Astrocyte of the spinal cord (primary cell): ENCODE results near the gene PSPH.
A peak's percentile ranks its signal among the peaks of the same experiment; 100 is the strongest.
"Not testable (repeated sequence)": the region's sequence is repeated elsewhere in the genome, so short reads cannot be mapped to it uniquely, and the experiment has no call there.

Experiments used
- DNase-seq: peaks from one replicate; pipeline ENCODE4 v3.0.0; 2011; ENCODE audit warnings: low read depth, low spot score
- H3K4me3 ChIP-seq: 2 replicates; pipeline ENCODE4 v1.5.1; 2011; ENCODE audit warnings: low read depth, mild to moderate bottlenecking, low read length, moderate library complexity
- in situ Hi-C: cut with HindIII; loops from 2 replicates; pipeline ENCODE4 v1.10.0; 2017; ENCODE audit warnings: low sequenced_read_pairs
- TF ChIP-seq, protein P1 (sequence below): IDR thresholded peaks from 2 replicates; pipeline ENCODE4 v1.5.1; 2012; ENCODE audit warnings: low read depth, mild to moderate bottlenecking, low read length, inconsistent platforms

Gene PSPH

DNA sequence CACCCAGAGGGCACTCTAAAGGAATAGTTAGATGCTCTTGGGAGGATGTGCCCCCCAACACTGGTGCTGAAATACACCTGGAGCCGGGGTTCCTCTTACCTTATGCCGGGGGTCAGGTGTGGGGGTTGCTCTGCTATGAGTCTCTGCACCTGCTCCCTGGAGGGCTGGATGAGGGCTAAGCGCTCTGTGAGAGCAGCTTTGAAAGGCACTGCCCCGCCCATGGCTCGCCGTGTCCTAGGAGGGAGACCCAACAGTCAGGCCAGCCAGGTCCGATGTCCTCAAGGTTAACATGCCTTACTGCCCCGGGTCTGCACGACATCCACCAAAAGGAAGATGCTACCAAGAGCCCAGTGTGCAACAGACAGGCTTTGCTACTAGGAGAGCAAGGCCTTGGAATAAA, 31.7 kb downstream of the PSPH start:
- in situ Hi-C loops, result no loop called here
- TF ChIP-seq, protein P1, sequence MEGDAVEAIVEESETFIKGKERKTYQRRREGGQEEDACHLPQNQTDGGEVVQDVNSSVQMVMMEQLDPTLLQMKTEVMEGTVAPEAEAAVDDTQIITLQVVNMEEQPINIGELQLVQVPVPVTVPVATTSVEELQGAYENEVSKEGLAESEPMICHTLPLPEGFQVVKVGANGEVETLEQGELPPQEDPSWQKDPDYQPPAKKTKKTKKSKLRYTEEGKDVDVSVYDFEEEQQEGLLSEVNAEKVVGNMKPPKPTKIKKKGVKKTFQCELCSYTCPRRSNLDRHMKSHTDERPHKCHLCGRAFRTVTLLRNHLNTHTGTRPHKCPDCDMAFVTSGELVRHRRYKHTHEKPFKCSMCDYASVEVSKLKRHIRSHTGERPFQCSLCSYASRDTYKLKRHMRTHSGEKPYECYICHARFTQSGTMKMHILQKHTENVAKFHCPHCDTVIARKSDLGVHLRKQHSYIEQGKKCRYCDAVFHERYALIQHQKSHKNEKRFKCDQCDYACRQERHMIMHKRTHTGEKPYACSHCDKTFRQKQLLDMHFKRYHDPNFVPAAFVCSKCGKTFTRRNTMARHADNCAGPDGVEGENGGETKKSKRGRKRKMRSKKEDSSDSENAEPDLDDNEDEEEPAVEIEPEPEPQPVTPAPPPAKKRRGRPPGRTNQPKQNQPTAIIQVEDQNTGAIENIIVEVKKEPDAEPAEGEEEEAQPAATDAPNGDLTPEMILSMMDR, result no peak
- DNase-seq, result no peak
- H3K4me3 ChIP-seq, result no peak overlapping the region

DNA sequence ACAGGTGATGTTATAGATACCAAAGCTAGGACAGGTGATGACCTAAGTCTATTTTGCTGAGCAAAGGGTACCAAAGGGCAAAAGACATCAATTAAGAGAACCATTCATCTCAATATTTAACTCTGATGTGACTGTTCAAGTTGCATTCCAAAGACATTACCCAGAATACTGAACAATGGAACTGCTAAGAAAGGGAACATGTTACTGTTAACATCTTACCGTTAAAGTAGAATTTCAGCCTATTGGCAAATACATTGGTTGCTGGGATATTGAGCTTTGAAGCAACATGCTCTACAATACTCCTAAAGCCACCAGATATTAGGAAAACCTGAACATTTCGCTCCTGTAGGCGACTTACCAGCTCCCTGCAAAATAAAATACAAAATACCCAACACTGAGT, 34.2 kb downstream of the PSPH start:
- in situ Hi-C loops, H3K4me3 ChIP-seq, DNase-seq: not testable (repeated sequence)

DNA sequence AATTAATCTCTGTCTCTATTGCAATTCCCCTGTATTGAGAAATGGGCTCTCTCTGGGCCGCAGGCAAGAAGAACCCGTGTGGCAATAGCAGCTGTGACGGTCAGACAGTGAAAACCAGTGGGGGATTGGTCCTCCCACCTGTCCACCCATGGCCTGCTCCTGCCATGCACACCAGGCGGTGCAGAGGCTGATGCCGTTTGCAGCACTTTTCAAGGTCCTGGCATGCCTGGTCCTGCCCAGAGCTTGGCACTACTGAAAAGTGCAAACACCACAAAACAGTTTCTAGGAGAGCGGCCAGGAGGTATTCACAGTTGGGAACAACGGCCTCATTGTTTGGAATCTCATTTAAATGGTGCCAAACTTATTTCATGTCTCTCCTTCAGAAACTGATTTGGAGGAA, 41.5 kb downstream of the PSPH start:
- DNase-seq, result peak; percentile 44
- TF ChIP-seq, protein P1, result no peak
- H3K4me3 ChIP-seq, result no peak overlapping the region
- in situ Hi-C loops, result no loop called here

DNA sequence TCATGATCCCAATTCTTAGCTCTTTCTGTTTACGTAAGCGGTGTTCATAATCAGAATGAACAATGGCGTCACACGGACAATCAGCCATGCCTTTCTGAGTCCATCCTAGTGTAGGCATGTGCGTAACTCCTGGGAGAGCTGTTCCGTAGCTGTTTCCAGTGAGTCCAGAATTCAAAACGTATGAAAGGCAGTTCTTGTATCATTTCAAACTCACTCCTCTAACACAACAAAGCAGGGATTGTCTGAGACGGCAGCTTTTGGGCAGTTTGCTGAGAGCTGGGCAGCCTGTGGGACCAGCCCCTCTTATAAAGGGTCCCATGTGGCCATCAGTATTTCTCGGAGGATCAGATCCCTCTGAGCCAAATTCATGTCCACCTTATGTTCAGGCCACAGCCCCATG, 43.4 kb downstream of the PSPH start:
- DNase-seq, result no peak
- TF ChIP-seq, protein P1, result no peak
- in situ Hi-C loops, result no loop called here
- no peak overlapping the region for H3K4me3 ChIP-seq

DNA sequence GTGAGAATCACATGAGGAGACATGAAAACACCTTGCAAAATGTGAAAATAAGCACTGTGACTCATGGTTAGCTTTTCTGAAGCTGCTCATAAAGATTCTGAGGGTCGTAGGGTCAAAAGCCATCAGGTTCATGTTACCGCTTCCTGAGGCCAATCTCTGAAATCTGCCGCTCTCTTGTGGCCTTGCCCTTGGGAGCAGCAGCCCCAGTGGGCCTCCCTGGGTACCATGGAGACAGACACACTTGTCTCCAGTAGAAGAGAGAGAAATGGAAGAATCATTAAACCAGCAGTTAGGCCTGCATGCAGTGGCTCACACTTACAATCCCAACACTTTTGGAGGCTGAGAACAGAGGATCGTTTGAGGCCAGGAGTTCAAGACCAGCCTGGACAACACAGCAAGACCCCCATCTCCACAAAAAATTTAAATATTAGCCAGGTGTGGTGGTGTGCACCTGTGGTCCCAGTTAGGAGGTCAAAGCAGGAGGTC, 44.0 kb downstream of the PSPH start:
- TF ChIP-seq, protein P1, result no peak
- H3K4me3 ChIP-seq, result no peak overlapping the region
- no peak for DNase-seq
- in situ Hi-C loops, result no loop called here

DNA sequence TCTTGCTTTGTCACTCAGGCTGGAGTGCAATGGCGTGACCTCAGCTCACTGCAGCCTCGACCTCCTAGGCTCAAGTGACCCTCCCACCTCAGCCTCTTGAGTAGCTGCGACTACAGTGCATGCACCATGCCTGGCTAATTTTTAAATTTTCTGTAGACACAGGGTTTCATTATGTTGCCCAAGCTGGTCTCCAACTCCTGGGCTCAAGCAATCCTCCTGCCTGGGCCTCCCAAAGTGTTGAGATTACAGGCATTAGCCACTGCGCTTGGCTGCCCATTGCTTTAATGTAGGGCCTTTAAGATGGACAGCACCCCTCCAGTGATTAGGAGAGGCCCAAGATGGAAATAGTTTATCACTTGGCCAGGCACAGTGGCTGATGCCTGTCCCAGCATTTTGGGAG, 47.5 kb downstream of the PSPH start:
- TF ChIP-seq, protein P1, result no peak
- no peak overlapping the region for H3K4me3 ChIP-seq
- no peak for DNase-seq

DNA sequence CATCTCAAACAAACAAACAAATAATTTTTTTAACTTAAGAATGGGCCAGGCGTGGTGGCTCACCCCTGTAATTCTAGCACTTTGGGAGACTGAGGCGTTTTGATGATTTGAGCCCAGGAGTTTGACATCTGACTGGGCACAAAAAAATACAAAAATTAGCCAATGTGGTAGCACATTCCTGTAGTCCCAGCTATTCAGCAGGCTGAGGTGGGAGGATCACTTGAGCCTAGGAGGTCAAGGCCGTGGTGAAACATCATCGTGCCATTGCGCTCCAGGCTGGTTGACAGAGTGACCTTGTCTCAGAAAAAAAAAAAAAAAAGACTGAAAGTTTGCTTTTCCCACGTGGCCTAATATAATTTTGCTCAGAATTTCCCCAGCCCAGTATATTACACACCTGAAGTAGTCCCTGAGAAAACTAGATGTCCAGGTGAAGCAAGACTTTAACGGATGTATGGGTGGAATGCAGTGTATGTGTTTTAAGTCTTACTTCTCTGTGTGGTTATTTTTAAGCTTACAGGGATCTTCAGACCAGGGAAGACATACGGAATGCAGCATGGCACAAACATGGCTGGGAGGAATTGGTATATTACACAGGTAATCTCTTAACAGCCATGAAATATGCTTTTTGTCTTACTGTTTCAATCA, 54.3 kb downstream of the PSPH start:
- TF ChIP-seq, protein P1, result no peak
- no peak for DNase-seq
- in situ Hi-C loops, result no loop called here
- H3K4me3 ChIP-seq, result no peak overlapping the region

More for the DNA sequence above, 47.5 kb downstream of the PSPH start:
- in situ Hi-C loops, result no loop called here
